HepG2 (cell line): ENCODE measurements around the gene ADAMTS4.

ENCODE experiments used
- ARHGAP35 ChIP-seq: sonication (generic); formaldehyde crosslinking; IDR thresholded peaks from 2 replicates; pipeline ENCODE4 v1.9.0; 2022; ENCODE audit warnings: mild to moderate bottlenecking, inconsistent platforms, moderate library complexity, missing genetic modification reagents, borderline replicate concordance
- JUNB ChIP-seq: sonication (generic); formaldehyde crosslinking; IDR thresholded peaks from 2 replicates; pipeline ENCODE4 v1.8.0; 2022; ENCODE audit warnings: missing genetic modification reagents, mild to moderate bottlenecking, borderline replicate concordance
- TF ChIP-seq, protein P1 (sequence below): sonication (generic); formaldehyde crosslinking; IDR thresholded peaks from 2 replicates; pipeline ENCODE4 v1.4.0; 2020; ENCODE audit warnings: missing genetic modification reagents
- TF ChIP-seq, protein P2 (sequence below): sonication (generic); formaldehyde crosslinking; IDR thresholded peaks from 2 replicates; pipeline ENCODE4 v1.4.0; 2020; ENCODE audit warnings: missing genetic modification reagents
- TF ChIP-seq, protein P3 (sequence below): sonication (generic); formaldehyde crosslinking; IDR thresholded peaks from 2 replicates; pipeline ENCODE4 v1.9.0; 2021; ENCODE audit warnings: mild to moderate bottlenecking, missing genetic modification reagents

GRCh38 chr1:161165742-161166668 is 32.8 kb downstream of the ADAMTS4 start, which contains the start of gene PPOX:
- TF ChIP-seq, protein P1, sequence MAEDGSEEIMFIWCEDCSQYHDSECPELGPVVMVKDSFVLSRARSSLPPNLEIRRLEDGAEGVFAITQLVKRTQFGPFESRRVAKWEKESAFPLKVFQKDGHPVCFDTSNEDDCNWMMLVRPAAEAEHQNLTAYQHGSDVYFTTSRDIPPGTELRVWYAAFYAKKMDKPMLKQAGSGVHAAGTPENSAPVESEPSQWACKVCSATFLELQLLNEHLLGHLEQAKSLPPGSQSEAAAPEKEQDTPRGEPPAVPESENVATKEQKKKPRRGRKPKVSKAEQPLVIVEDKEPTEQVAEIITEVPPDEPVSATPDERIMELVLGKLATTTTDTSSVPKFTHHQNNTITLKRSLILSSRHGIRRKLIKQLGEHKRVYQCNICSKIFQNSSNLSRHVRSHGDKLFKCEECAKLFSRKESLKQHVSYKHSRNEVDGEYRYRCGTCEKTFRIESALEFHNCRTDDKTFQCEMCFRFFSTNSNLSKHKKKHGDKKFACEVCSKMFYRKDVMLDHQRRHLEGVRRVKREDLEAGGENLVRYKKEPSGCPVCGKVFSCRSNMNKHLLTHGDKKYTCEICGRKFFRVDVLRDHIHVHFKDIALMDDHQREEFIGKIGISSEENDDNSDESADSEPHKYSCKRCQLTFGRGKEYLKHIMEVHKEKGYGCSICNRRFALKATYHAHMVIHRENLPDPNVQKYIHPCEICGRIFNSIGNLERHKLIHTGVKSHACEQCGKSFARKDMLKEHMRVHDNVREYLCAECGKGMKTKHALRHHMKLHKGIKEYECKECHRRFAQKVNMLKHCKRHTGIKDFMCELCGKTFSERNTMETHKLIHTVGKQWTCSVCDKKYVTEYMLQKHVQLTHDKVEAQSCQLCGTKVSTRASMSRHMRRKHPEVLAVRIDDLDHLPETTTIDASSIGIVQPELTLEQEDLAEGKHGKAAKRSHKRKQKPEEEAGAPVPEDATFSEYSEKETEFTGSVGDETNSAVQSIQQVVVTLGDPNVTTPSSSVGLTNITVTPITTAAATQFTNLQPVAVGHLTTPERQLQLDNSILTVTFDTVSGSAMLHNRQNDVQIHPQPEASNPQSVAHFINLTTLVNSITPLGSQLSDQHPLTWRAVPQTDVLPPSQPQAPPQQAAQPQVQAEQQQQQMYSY (CRISPR knock-in tag): no peak
- TF ChIP-seq, protein P2, sequence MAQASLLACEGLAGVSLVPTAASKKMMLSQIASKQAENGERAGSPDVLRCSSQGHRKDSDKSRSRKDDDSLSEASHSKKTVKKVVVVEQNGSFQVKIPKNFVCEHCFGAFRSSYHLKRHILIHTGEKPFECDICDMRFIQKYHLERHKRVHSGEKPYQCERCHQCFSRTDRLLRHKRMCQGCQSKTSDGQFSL (CRISPR knock-in tag): no peak
- TF ChIP-seq ARHGAP35 (CRISPR knock-in tag): no peak
- TF ChIP-seq JUNB (CRISPR knock-in tag): no peak
- TF ChIP-seq, protein P3, sequence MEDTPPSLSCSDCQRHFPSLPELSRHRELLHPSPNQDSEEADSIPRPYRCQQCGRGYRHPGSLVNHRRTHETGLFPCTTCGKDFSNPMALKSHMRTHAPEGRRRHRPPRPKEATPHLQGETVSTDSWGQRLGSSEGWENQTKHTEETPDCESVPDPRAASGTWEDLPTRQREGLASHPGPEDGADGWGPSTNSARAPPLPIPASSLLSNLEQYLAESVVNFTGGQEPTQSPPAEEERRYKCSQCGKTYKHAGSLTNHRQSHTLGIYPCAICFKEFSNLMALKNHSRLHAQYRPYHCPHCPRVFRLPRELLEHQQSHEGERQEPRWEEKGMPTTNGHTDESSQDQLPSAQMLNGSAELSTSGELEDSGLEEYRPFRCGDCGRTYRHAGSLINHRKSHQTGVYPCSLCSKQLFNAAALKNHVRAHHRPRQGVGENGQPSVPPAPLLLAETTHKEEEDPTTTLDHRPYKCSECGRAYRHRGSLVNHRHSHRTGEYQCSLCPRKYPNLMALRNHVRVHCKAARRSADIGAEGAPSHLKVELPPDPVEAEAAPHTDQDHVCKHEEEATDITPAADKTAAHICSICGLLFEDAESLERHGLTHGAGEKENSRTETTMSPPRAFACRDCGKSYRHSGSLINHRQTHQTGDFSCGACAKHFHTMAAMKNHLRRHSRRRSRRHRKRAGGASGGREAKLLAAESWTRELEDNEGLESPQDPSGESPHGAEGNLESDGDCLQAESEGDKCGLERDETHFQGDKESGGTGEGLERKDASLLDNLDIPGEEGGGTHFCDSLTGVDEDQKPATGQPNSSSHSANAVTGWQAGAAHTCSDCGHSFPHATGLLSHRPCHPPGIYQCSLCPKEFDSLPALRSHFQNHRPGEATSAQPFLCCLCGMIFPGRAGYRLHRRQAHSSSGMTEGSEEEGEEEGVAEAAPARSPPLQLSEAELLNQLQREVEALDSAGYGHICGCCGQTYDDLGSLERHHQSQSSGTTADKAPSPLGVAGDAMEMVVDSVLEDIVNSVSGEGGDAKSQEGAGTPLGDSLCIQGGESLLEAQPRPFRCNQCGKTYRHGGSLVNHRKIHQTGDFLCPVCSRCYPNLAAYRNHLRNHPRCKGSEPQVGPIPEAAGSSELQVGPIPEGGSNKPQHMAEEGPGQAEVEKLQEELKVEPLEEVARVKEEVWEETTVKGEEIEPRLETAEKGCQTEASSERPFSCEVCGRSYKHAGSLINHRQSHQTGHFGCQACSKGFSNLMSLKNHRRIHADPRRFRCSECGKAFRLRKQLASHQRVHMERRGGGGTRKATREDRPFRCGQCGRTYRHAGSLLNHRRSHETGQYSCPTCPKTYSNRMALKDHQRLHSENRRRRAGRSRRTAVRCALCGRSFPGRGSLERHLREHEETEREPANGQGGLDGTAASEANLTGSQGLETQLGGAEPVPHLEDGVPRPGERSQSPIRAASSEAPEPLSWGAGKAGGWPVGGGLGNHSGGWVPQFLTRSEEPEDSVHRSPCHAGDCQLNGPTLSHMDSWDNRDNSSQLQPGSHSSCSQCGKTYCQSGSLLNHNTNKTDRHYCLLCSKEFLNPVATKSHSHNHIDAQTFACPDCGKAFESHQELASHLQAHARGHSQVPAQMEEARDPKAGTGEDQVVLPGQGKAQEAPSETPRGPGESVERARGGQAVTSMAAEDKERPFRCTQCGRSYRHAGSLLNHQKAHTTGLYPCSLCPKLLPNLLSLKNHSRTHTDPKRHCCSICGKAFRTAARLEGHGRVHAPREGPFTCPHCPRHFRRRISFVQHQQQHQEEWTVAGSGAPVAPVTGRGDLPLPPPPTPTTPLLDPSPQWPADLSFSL: no peak
